Hematopoietic multipotent progenitor cell (in vitro differentiated cells): Measurements from ENCODE around the gene POFUT2. TPM values are rescaled to one million over a fixed set of nuclear protein-coding genes. Genes with fewer than 3 reads are reported as not detected.

Experiments
- DNase-seq, 3 donors: peaks; one replicate each; pipeline ENCODE4 v3.0.0-alpha.2; 2011 to 2015; ENCODE audit warnings: low read depth in 2 of 3, low spot score in 2 of 3
- total RNA-seq: library from RNA; depleted of rRNA; stranded (reverse); fragments of >200 nt; gene quantifications from one replicate; pipeline ENCODE4 v1.2.3, GENCODE V29; 2012

The POFUT2 gene, protein sequence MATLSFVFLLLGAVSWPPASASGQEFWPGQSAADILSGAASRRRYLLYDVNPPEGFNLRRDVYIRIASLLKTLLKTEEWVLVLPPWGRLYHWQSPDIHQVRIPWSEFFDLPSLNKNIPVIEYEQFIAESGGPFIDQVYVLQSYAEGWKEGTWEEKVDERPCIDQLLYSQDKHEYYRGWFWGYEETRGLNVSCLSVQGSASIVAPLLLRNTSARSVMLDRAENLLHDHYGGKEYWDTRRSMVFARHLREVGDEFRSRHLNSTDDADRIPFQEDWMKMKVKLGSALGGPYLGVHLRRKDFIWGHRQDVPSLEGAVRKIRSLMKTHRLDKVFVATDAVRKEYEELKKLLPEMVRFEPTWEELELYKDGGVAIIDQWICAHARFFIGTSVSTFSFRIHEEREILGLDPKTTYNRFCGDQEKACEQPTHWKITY
- 17.0 TPM for total RNA-seq

DNA sequence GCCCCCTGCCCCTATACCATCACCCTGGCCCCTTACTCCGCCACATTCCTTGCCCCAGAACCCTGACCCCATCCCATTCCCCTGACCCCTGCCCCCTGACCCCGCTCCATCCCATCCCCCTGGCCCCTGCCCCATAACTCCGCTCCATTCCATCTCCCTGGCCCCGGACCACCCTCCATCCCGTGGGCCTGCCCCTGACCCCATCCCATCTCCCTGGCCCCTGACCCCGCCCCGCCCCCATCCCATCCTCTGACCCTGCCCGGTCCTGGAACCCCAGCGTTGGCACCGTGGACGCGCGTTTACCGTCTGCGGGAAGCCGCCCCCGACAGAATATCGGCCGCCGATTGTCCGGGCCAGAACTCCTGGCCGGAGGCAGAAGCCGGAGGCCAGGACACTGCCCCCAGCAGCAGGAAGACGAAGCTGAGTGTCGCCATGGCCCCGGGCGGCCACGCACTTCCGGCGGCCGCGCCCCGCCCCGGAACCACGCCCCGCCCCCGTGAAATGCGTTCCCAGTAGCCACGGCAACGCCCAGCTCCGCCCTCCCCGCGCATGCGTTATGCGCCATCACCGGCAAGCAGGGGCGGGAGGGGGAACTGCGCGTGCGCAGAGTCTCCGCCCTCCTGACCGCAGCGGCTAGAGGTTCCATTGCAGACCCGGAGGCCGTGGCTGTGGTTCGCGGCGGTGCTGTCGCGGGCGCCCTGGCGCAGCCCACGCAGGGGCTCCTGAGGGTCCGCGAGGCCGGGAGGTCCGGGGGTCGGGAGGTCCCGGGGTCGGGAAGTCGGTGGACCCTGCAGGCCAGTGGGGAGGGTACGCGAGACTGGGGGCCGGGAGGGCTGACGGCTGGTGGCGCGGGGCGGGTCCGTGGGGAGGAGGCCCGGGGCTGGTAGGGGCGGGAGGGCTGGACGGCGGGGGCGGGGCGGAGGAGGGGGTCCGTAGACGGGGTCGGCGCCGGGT lies at the start of gene POFUT2:
Gene POFUT2 (minus strand): TSS at position 458 of the 954 bp plus-strand sequence. CDS start 24 bp downstream, at position 434.
- DNase-seq, result peak; percentile 95 to 100 (median 97)

DNA sequence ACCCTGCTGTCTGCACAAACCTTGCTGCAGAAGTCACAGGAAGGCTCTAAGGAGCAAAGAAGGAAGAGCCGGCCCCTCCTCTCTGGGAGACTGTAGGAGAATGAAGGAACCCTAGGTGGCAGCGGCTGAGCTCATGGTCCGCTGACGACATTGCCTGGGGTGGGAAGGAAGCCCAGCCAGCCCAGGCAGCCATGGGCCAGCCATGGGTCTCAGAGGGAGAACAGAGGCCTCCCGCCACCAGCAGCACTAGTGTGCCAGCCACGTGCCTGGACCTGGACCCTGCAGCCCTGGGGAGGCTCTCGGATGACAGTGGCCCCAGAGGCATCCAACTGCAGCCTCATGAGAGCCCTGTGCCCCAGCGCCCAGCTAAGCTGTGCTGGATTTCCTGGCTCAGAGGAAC lies 49.2 kb upstream of the POFUT2 start:
- DNase-seq, result no peak

DNA sequence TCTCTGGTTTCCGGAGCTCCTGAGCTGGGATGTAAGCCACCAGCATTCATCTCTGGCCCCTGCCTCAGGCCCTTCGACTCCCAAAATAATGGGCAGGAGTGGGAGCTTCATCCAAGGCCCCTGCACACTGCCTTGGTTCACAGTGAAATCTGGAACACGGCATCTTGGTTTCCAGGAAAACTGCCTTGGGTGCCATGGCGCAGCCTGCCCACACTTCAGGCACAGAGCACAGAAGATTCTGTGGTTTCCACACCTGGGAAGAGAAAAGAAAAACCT lies 48.8 kb upstream of the POFUT2 start:
- no peak for DNase-seq

DNA sequence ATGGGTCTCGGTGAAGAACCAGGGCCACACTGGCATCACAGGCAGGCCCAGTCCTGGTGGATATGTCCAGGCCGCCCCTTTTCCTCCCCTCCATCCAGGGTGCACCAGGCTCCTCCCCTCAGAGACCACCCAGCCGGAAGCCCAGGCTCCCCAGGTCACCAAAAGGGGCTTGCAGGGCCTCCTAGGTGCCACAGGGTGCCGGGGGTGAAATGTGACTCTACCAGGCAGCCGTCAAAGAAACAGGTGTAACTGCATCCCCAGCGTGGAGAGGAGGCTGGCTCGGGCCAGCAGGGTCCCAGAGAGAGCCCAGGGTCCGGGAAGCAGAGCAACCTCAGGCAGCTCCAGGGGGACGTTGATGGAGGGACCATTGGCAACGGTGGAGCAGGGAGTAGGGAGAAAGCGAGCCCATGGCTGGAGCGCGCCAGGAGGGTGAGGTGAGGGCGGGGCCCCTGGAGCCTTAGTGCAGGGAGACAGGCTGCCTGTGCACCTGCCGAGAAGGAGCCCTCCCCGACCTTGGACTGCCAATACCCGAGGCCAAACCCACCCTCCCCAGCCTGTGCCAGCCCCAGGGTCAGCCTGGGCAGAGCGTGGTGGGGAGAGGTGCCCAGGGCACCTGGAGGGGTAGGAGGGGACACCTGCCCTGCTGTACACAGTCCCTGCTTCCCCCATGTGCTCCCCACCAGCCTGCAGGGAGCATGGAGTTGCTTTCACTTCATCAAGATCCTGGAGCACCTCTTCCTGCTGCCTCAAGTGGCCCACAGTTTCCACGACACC lies 48.3 kb upstream of the POFUT2 start:
- no peak for DNase-seq

DNA sequence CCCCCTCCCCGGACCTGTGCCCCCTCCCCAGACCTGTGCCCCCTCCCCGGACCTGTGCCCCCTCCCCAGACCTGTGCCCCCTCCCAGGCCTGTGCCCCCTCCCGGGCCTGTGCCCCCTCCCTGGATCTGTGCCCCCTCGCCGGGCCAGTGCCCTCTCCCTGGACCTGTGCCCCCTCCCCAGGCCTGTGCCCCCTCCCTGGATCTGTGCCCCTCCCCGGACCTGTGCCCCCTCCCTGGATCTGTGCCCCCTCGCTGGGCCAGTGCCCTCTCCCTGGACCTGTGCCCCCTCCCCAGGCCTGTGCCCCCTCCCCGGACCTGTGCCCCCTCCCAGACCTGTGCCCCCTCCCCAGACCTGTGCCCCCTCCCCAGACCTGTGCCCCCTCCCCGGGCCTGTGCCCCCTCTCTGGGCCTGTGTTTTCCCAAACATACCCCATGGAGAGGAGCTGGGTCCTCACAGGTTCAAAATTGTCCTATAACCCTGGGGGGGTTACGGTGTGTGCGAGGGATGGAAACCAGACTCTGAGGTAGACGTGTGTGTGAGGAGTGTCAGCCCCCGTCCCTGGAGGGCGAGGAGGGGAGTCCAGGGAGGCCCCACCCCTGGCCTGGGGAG lies 47.6 kb upstream of the POFUT2 start:
- no peak for DNase-seq

DNA sequence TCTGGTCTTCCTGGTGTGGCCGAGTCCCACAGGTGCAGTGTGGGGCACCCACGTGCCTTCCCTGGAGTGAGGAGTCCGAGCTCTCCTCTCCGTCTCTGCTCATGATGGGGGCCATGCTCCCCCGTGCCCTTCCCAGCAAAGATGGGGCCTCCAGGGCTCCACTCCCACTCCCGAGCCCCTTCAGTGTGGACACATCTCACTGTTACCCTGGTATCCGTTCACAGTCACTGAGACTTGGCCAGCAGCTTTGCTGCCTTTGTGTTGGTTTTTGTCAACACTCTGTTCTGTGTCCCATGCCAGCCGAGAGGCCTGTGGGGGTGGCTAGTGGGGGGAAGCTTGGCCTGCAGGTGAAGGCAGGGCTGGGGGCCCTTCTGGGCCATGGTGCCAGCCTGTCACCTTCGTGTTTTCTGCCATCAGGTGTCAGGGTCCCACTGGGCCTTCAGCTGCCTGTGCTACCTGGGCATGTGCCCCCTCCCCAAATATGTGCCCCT lies 46.9 kb upstream of the POFUT2 start:
- DNase-seq, result no peak

DNA sequence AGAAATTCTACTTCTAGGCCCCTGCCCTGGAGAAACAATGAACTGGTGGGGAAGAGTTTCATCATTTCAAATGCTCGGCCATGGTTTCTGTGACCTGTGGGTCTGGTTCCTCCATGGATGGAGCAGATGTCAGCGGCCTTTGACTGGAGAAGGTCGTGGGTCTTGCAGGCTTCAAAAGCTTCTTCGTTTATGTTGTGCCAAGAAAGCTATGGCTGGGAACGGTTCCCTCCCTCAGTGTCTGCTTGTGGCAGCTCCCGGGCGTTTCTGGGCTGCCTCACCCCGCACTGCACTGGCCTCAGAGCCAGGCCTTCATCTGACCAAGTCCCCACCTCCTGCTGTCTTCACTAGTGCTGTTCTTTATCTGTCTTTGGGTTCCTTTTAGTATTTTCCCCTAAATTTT lies 46.4 kb upstream of the POFUT2 start:
- DNase-seq, result no peak

DNA sequence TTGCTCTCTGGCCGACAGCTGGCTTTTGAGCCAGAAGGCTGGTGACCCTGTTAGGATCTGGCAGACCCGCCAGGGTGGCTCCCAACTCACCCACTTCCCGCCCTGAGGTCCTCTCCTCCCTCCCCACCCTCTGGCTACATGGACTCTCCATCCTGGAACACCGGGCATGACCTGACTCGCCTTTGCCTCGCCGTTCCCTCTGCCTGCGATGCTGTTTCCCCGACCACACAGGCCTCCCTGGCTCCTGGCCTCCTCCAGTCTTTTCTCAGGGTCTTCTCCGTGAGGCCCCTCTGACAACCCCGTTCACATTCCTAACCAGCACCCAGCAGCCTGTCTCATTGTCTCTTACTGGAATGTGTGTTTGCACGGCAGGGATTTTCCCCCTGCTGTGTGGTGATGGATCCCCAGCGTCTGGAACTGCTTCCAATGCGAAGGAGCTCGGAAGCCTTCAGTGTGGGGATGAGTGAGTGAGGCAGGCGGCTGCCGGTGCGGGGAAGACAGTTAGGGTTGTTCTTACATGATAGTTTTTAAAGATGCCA lies 46.0 kb upstream of the POFUT2 start:
- DNase-seq, result no peak

DNA sequence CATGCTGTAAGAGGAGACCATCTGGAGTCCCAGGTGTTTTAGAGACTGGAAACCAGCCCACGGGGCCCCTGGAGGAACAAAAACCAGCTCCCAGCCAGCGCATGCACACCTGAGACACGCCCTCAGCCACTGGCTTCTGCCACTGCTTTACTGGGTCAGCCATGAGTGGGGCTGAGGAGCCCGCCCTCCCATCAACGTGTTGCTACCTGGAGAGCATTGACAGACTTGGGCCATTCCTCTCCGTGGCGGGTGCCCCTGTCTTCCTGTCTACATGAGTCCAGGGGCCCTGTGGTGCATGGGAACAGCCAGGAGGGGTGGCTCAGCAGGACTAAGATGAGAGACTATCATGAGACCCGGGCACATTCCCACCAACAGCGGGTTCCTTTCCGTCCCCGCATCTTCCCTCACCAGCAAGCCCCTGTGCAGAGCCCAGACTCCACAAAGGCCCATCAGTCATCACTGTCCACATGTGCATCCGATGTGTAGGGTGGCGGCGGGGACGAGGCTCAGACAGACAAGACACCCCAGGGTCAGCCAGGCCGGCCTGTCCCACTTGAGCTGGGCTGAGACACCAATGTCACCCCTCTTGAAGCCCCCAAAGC lies 45.4 kb upstream of the POFUT2 start:
- DNase-seq, result no peak

DNA sequence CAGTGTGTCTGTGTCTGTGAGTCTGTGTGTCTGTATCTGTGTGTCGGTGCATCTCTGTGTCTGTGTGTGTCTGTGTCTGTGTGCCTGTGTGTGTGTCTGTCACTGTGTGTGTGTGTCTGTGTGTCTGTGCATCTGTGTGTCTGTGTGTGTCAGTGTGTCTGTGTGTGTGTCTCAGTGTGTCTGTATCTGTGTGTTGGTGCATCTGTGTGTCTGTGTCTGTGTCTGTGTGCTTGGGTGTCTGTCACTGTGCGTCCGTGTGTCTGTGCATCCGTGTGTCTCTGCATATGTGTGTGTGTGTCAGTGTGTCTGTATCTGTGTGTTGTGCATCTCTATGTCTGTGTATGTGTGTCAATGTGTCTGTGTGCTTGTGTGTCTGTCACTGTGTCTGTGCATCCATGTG lies 44.7 kb upstream of the POFUT2 start:
- DNase-seq, result no peak

DNA sequence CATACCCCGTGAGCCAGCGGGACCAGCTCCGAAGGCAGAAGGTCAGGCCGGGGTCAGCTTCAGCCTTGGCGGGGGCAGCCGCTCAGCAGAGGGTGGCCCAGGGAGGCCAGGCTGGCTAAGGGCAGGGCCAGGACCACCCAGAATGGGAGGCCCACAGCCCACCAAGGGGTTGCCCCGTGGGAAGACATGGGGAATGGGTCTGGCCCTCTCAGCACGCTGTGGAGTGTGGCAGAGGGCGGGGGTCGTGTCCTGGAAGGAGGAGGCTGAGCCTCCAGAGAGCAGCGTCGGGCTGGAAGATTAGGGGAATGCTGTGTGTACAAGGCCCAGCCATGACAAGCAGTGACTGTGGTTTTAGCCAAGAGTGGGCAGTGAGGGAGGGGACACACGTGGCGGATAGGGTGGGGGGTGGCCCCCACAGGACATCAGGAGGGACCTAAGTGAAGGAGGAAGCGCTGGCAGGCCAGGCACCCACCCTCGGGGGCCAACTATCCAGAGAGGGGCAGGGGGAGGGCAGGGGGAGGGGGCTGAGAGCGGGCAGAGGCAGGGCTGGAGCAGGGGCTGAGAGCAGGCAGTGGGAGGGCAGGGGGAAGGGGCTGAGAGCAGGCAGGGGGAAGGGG lies 43.9 kb upstream of the POFUT2 start:
- no peak for DNase-seq

DNA sequence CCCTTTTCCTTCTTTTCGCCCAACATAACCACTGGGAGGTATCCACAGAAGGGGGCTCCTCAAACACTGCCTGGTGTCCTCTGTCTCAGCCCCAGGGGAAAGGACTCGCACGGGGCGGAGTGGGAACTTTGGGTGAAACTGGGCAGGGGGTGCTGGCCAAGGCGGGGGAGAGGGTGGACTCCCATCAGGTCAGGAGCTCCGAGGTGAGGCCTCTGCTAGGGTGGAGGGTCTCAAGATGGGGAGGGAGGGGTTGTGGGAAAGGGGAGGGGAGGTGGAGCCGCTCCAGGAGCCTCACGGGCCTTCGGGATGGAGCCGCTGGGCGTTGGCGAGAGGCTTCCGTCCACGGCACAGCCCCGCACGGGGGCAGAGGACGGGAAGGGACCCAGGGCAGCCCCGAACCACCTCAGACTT lies 43.2 kb upstream of the POFUT2 start:
- no peak for DNase-seq

DNA sequence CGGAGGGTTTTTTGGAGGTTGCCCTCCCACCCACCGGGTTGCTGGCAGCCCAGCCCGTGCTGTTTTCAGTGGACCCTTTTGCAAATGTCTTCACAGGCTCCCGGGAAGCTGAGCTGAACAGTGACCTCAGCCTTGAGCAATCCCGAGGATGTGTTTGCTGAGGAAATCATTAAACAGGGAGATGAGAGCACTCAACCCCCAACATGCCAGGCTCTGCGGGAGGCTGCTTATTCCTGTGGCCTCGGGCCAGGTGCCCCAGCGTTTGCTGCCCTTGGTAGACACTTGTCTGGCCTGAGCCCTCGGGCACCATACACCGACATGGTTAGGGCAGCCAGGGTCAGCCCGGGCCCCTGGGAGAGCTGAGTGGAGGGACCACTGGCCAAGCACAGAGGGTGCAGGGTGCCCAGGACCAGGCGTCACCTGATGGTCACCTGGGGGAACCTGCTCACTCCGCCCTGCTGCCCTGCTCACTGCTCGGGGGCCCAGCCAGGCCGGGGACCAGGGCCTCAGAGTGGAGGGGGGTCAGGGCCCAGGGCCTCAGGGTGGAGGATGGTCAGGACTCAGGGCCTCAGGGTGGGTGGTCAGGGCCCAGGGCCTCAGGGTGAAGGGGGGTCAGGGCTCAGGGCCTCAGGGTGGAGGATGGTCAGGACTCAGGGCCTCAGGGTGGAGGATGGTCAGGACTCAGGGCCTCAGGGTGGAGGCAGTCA lies 42.5 kb upstream of the POFUT2 start:
- DNase-seq, result no peak

DNA sequence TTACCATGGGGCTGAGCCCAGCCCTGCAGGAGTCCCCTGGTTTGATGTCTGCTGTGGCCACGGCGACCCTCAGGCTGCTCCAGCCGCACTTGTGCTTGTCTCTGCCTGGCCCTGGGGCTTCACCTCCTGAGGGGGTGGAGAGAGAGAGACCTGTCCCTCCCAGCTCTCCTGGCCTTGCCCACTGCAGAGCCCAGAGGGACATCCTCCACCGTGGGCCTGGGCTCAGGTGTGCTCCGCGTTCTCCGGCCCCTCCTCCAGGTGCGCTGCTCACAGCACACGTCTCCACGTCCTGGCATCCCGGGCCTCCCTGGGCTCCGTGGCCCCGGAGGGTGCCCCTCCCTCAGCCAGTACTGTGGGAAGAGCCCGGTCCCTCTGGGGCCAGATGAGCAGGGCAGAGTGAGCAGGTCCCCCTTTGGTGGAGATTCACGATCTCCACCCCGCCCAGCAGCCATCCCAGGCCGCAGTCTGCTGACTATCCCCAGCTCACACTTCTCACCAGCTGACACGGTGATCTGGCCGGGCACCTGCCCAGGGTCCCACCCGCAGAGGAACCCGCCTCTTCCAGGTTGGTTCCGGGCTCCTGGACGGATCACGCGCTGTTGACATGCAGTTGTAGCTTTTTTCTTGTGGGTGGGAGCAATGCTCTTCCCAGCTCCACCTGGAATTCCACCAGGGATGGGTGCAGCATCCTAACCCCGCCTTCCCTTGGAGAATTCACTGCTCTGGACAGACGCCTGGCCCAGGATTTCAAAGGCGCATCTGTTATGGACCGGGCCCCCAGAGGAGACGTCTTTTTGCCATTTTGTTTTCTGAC lies 41.8 kb upstream of the POFUT2 start:
- no peak for DNase-seq

DNA sequence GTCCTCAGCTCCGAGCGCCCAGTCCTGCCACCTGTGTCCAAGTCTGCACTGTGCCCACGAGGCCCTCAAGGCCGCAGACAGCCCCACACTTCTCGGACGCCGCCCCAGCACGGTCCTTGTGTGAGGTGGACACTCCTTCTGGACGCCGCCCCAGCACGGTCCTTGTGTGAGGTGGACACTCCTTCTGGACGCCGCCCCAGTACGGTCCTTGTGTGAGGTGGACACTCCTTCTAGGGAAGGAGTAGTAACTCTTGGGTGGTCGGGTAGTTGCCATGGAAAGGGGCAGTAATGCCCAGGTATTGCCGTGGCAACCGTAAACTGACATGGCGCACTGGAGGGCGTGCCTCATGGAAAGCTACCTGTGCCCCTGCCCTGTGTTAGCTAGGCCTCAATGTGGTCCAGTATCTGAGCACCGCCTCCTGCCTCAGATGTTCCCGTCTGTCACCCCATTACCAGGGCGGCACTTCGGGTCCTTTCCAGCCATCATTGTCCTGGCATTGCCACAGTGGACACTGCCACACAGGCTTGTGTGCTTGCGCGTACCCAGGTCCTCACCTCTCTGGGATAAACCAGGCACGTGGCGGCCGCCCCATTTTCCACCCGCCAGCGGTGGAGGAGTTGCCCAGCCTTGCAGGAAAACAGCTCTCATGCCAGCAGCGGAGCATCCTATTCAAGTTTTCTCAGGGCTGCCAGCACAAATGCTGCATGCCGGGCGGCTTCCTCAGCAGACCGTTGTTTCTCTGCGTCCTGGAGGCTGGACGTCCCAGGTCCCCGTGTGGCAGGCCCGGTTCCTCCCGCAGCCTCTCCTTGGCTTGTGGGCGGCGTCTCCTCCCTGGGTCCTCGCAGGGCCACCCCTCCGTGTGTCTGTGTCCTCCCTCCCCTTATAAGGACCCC lies 40.8 kb upstream of the POFUT2 start:
- DNase-seq, result no peak

DNA sequence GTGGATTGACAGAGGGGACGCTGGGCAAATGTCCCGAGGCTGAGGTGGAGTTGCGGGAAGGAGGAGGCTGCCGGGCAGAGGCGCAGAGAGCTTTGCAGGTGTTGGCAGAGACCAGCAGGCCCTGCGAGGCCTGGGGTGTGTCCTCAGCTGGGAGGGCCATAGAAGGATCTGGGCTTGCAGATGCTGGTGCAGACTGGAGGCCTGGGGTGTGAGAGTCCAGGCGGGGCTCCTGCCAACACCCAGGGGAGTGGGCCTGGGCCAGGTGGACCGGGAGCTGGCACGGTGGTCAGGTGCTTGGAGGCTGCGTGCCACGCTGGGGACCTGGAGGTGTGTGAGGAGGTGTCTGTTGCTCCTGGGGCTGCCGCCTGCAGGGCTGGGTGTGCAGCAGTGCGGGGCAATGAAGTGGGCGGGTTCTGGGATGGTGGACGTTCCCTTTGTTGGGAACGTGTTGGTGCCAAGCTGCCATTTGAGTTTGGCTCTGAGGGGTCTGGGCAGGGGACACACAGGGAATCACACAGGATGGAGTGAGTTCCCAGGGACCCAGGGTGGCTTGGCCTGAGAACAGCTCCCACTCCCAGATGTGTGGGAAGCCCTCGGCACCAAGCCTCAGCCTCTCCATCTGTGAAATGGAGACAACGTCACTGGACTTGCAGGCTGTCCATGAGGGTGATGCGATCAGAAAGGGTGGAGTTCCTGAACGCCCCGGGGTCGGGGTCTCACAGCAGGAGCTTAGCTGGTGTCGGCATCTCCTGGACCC lies 39.9 kb upstream of the POFUT2 start:
- no peak for DNase-seq
